ENCODE data around the gene PHACTR1. TPM values are rescaled to one million over a fixed set of nuclear protein-coding genes. Genes with fewer than 3 reads are reported as not detected.

The PHACTR1 gene
- polyA plus RNA-seq, 3 donors, result 6.1 to 26.9 (median 7.6) TPM

GRCh38 chr6:12935637-12936036, 219.1 kb downstream of the PHACTR1 start:
- no peaks in the 10 kb centered on the region for H4K20me1 ChIP-seq (ENCODE audit: insufficient read depth, low read length)
- H3K4me2 ChIP-seq (replicated peaks; ENCODE audit: extremely low read depth, low read length, poor library complexity, severe bottlenecking), result no peak overlapping the region
- H3K9me3 Mint-ChIP-seq, result peaks cover 0 to 5% (median 2%) of the 10 kb centered on the region in 7 donors
- TF ChIP-seq CTCF (IDR thresholded peaks at IDR 0.05), result no peak
- H3K27me3 ChIP-seq (ENCODE audit: control insufficient read depth in 2 of 2, insufficient read depth in 2 of 2, low read length in 2 of 2), result no peaks in the 10 kb centered on the region
- 100% methylated on average over 1 of the region's 2 CpGs for WGBS (ENCODE audit: insufficient coverage)
- no peak for DNase-seq
- H3K36me3 Mint-ChIP-seq, result no peaks in the 10 kb centered on the region
- H3K9me3 ChIP-seq (replicated peaks in 1 of 2; ENCODE audit: control insufficient read depth in 1 of 2, insufficient read depth in 1 of 2, low read length in 2 of 2), result peaks cover 0 to 4% of the 10 kb centered on the region in 2 donors
- no peak overlapping the region for H3K4me3 Mint-ChIP-seq
- H3K36me3 ChIP-seq (replicated peaks in 1 of 2; ENCODE audit: control insufficient read depth in 1 of 2, insufficient read depth in 2 of 2, low read length in 2 of 2), result no peaks in the 10 kb centered on the region
- no peak overlapping the region for H3K4me3 ChIP-seq (replicated peaks in 1 of 3; ENCODE audit: low read depth in 2 of 3, low read length in 3 of 3)
- H3K27ac ChIP-seq (ENCODE audit: low read depth in 1 of 2, low read length in 2 of 2), result no peak overlapping the region
- no peak overlapping the region for H3K9ac ChIP-seq (ENCODE audit: insufficient read depth, low read length, poor library complexity, severe bottlenecking)
- intact Hi-C loops (cut with micrococcal nuclease), result no loop called here
- H3K4me1 Mint-ChIP-seq, result peaks cover 10% of the 10 kb centered on the region
- peaks cover 0 to 9% of the 10 kb centered on the region in 2 donors for H3K4me1 ChIP-seq (ENCODE audit: control insufficient read depth in 1 of 2, insufficient read depth in 2 of 2, low read length in 2 of 2)
- H2AFZ ChIP-seq (ENCODE audit: insufficient read depth, low read depth, low read length, poor library complexity, severe bottlenecking), result no peak overlapping the region
- no peaks in the 10 kb centered on the region for H3K79me2 ChIP-seq (ENCODE audit: insufficient read depth, low read length)
- no peak overlapping the region for H3K27ac Mint-ChIP-seq
- H3K27me3 Mint-ChIP-seq (ENCODE audit: low read depth in 3 of 3), result peaks cover 0 to 1% (median 0%) of the 10 kb centered on the region in 3 donors

GRCh38 chr6:12937971-12938370, 221.4 kb downstream of the PHACTR1 start:
- Histone ChIP-seq H3K4me1 (ENCODE audit: control insufficient read depth in 1 of 2, insufficient read depth in 2 of 2, low read length in 2 of 2) (peaks cover 9 to 23% of the 10 kb centered on the region in 2 donors), H3K36me3 (replicated peaks in 1 of 2; ENCODE audit: control insufficient read depth in 1 of 2, insufficient read depth in 2 of 2, low read length in 2 of 2) (no peaks in the 10 kb centered on the region), H3K4me2 (replicated peaks; ENCODE audit: extremely low read depth, low read length, poor library complexity, severe bottlenecking) (no peak overlapping the region), H3K4me3 (replicated peaks in 1 of 3; ENCODE audit: low read depth in 2 of 3, low read length in 3 of 3) (no peak overlapping the region), H3K9ac (ENCODE audit: insufficient read depth, low read length, poor library complexity, severe bottlenecking) (no peak overlapping the region), H3K9me3 (replicated peaks in 1 of 2; ENCODE audit: control insufficient read depth in 1 of 2, insufficient read depth in 1 of 2, low read length in 2 of 2) (peaks cover 0 to 4% of the 10 kb centered on the region in 2 donors), H3K79me2 (ENCODE audit: insufficient read depth, low read length) (no peaks in the 10 kb centered on the region), H2AFZ (ENCODE audit: insufficient read depth, low read depth, low read length, poor library complexity, severe bottlenecking) (no peak overlapping the region), H3K27me3 (ENCODE audit: control insufficient read depth in 2 of 2, insufficient read depth in 2 of 2, low read length in 2 of 2) (no peaks in the 10 kb centered on the region), H4K20me1 (ENCODE audit: insufficient read depth, low read length) (no peaks in the 10 kb centered on the region), H3K27ac (ENCODE audit: low read depth in 1 of 2, low read length in 2 of 2) (no peak overlapping the region)
- no peak for TF ChIP-seq CTCF (IDR thresholded peaks at IDR 0.05)
- Mint-ChIP-seq H3K36me3 (no peaks in the 10 kb centered on the region), H3K4me1 (peaks cover 21% of the 10 kb centered on the region), H3K27me3 (ENCODE audit: low read depth in 3 of 3) (peaks cover 0 to 1% (median 0%) of the 10 kb centered on the region in 3 donors), H3K9me3 (peaks cover 0 to 5% (median 2%) of the 10 kb centered on the region in 7 donors), H3K4me3 (no peak overlapping the region), H3K27ac (no peak overlapping the region)
- WGBS (ENCODE audit: insufficient coverage), result no CpG with 5 or more reads among the region's 4 CpGs
- intact Hi-C loops (cut with micrococcal nuclease), result no loop called here
- DNase-seq, result no peak

All from CD14-positive monocyte (primary cell).